GM18508 (cell line): ENCODE results near the gene CLSTN2.

Source experiments
- ATAC-seq: cut with Tn5 transposase; IDR thresholded peaks from one replicate; pipeline ENCODE4 v1.9.1; 2021; ENCODE audit warnings: moderate number of reproducible peaks; ENCODE audit not compliant: insufficient read depth, unreplicated experiment

CLSTN2 gene

DNA sequence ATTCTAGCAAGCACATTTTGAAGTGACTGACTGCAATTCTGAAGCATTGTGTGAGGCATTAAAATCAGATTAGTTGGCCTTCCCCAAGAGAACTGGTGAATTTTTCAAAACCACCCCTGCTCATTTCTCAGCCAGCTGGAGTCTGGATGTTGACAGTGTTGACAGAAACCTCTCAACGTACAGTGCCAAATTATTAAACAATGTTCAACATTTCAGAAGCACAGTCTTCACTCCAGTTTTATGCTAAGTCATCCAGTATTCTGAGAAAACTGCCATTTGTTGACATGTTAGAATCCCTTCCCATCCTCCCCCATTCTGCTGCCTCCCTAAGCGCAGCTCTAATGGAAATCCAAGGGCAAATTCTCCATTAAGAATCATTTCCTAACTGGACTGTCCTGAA lies 373.6 kb downstream of the CLSTN2 start:
- ATAC-seq, result no peak

DNA sequence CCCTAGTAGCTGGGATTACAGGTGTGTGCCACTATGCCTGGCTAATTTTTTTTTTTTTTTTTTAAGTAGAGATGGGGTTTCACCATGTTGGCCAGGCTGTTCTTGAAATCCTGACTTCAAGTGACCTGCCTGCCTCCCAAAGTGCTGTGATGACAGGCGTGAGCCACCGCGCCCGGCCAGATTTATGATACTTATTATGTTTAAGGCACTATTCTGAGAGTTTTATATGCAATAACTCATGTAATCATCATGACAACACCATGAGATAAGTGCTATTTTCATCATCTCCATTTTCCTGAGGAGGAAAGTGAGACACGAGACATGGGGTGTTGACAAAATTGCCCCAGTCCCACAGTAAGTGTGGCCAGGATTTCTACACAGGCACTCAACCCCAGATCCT lies 376.4 kb downstream of the CLSTN2 start:
- no peak for ATAC-seq

GRCh38 chr3:140315955-140316354 lies 381.0 kb downstream of the CLSTN2 start:
- ATAC-seq, result no peak

- ATAC-seq, result no peak
Observed at GRCh38 chr3:140316466-140316865, 381.5 kb downstream of the CLSTN2 start.

GRCh38 chr3:140316868-140317400 lies 381.9 kb downstream of the CLSTN2 start:
- ATAC-seq, result no peak

DNA sequence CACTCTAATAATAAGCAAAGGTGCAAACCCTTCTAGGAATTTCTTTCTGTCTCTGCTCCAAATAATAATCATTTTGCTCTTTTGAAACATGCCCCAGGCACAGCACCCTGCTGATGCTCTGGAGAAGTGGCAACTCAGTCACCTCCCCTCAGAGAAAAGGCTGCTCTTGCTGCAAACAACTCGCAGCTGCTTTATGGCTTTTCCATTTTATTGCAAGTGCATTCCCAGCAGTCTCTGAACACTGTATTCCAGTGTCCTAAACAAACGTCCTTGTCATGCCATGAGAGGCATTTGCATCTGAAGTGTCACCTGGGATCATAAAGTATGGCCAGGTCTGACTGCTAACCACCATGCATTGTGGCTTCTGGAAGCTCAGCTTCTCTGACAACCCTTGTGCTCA lies 384.8 kb downstream of the CLSTN2 start:
- no peak for ATAC-seq

GRCh38 chr3:140323561-140323960 lies 388.6 kb downstream of the CLSTN2 start:
- ATAC-seq, result no peak

DNA sequence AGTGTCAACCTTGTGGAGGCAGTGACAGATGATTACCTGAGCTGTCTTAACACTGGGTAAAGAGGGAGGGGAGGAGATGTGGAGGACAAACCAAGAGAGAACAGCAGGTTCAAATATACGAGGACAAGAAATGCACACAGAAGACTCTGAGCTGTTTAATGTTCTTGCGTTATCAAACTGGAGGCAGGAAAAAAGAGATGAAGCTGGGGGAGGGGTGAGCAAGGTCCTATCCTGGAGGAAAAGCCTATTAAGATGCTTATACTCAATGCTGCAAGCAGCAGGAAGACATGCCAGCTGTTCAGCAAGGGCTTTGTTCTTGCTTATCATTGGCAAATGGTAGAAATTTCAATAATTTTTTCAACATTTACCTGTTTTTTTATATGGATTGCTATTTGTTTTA lies 397.1 kb downstream of the CLSTN2 start:
- ATAC-seq, result no peak

DNA sequence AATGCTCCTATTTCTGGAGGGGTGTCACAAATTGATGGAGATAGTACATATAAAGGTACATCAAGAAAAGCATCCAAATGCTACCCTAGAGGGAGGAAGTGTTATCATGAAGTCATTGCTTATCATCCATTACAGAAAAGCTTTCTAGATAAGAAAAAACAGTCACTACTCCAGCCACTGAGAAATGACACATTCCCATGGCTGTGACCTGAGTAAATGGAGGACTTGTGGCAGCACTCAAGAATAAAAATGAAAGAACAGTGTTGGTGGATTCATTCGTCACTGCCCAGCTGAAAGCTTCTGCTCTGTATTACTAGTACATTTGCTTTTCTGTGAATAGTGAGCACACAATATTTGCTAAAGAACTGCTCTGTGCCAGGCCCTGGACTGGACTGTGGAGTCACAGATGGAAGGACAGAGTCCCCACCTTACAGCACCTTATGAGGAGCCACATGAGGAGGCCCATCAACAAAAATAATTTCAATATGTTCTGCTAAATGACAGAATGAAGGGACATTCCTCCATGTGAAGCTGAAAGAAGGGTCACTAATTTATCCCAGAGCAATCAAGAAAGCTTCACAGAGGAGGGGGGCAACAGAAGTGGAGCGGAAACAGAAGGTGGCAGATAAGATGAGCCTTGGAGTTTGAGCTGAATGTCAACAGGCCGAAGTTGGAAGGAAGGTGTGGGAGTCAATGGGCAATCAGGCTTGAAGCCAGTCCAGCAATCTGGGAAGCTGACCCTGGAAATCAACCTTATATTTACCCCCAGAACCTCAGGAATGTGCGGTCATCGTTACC lies 399.3 kb downstream of the CLSTN2 start:
- ATAC-seq, result no peak

GRCh38 chr3:140336465-140336864 lies 401.5 kb downstream of the CLSTN2 start:
- ATAC-seq, result no peak

GRCh38 chr3:140338916-140339315 lies 403.9 kb downstream of the CLSTN2 start:
- ATAC-seq, result no peak

DNA sequence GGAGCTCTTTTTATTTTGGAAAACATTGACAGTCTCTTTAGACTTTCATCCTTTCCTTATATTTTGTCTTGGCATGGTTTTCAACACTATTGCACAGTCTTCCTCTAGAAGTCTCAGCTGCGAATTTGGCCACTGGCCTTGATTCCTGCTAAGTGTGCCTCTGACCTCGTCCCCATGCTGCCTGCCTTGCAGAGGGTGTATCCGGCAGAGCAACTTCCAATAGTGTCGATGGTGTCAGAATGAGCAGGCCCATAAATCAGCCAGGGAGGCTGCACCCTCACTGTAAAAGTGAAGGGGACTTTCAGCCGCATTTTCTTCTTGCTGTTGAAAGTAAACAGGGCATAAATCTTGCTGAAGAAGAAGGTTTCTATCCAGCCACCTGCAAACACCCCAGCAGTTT lies 406.2 kb downstream of the CLSTN2 start:
- no peak for ATAC-seq

DNA sequence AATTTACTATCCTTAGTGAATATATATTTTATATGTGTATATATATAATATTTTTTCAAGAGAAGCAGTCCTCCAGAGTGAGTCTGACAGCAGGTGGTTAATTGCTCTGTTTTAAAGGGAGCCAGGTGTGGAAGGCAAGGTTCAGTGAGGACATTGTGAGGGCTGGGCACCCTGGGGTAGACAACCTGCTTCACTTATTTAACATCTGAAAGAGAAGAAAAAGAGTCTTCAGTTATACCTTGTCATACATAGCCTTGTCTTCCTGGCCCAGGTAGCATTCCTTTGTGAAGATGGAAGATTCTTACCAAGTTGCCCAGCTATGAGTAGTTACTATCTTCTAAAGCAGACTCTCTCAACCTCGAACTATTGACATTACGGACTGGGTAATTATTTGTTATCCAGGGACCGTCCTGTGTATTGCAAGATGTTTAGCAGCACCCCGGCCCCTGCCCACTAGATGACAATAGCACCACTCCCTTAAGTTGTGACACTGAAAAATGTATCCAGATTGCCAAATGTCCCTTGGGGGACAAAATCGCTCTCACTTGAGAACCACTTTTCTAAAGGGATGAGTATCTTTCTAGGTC lies 406.9 kb downstream of the CLSTN2 start:
- ATAC-seq, result no peak

GRCh38 chr3:140342668-140343067 lies 407.7 kb downstream of the CLSTN2 start:
- ATAC-seq, result no peak

DNA sequence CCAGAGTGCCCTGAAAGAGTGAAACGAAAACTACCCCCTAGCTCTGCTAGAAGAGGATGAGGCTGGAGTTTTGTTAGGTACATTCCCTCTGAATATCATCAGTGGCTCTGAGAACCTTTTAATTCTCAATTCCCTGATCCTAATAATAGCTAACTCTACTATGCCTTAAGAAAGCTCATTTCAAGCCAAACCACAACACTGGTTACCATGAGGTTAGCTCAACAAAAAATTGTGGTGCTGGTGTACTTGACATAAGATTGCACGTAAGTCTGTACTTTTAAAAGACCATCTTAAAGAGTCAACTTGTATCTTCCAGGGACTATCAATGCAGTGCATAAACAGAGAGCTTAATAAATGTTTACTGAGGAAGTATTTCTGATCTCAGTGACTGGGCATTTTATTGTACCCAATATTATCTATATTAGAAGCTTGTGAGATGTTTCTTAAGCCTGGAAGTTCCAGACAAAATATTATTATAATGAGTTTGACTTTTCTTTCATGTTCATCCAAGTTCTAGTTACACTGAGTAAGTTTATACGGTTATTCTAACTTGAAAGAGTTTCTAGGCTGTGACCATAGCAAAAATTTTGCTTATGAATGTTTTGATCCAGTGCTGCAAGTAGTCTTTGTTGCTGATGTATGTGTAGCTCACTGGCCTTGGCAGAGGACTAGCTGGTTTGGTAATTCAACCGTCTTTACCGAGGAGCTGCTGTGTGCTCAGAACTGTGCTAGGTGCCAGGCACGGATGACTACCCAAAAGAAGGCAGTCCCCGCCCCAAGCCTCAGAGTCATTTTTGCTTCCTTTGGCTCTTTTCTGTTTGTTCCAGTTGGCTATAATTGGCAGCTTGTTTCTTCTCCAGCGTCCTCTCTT lies 408.5 kb downstream of the CLSTN2 start:
- ATAC-seq, result no peak

DNA sequence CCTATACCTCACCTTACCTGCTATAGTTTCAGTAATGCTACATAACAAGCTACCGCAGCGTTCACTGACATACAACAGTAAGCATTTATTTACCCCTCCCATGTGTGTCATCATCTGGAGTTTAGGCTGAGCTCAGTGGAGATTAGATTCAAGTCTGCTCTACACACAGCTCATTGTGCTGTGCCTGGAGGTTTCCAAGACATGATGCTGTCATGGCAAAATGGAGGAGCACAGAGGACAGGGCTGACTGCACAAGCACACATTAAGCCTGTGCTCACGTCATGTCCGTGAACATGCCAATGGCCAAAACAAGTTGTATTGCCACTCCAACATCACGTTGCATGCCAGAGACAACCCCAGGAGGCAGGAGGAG lies 409.1 kb downstream of the CLSTN2 start:
- no peak for ATAC-seq

- no peak for ATAC-seq
Observed at GRCh38 chr3:140344601-140345205, 409.7 kb downstream of the CLSTN2 start.

- ATAC-seq, result no peak
Observed at GRCh38 chr3:140347151-140347550, 412.2 kb downstream of the CLSTN2 start.

GRCh38 chr3:140349938-140350337 lies 415.0 kb downstream of the CLSTN2 start:
- no peak for ATAC-seq

- ATAC-seq, result no peak
Observed at GRCh38 chr3:140351466-140351865, 416.5 kb downstream of the CLSTN2 start.

DNA sequence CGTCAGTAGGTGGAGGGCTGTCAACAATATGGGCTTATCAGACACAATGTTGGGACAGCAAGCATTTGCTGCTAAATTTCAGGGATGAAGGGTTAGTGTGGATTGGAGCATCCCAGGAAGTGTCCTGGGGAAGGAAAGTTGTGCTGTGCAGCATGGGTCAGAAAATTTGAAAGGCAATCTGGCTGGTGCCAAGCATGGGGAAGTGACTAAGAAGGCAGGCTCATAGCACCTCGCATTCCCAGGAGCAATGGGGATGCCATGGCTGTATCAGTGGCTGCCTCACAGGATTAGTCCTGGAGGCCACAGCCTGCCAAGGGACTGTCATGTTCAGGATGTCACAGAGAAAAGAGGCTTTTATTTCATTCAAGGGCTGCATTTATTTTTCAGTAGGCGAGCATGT lies 420.5 kb downstream of the CLSTN2 start:
- no peak for ATAC-seq
